Measurements from ENCODE around the gene C9orf50. TPM values are rescaled to one million over a fixed set of nuclear protein-coding genes. Genes with fewer than 3 reads are reported as not detected.

C9orf50 gene
- total and polyA plus RNA-seq, 2 donors (not counting 1 experiment from before 2014, with no cell fraction given), result not detected

- H3K9me3 Mint-ChIP-seq (ENCODE audit: insufficient read depth), result no peaks in the 10 kb centered on the region
- H3K9ac ChIP-seq (ENCODE audit: low read length), result no peak overlapping the region
- H4K20me1 ChIP-seq (ENCODE audit: control insufficient read depth, insufficient read depth, low read length, poor library complexity, severe bottlenecking), result no peaks in the 10 kb centered on the region
- CTCF ChIA-PET, result interaction anchor here (0.7 to 1.2 kb wide), 3 partner anchors 10 to 468 kb away, joined by 3 read pairs; no protein-coding TSS in a partner anchor
- H3K4me1 Mint-ChIP-seq, result peaks cover 12% of the 10 kb centered on the region
- POLR2A ChIA-PET, result interaction anchor here (1.1 kb wide), 1 partner anchor 419 kb away, joined by 3 read pairs; the partner anchor contains the start of gene IER5L
- no peak overlapping the region for H3K4me3 ChIP-seq (ENCODE audit: control extremely low read depth in 1 of 5, extremely low read depth in 1 of 5, insufficient read depth in 1 of 5, low read depth in 2 of 5, low read length in 4 of 5)
- H3K79me2 ChIP-seq (ENCODE audit: control insufficient read depth, insufficient read depth, low read length), result no peaks in the 10 kb centered on the region
- H3K27me3 ChIP-seq (replicated peaks in 1 of 4; ENCODE audit: control extremely low read depth in 1 of 4, control insufficient read depth in 3 of 4, insufficient read depth in 4 of 4, low read length in 3 of 4), result peaks cover 0 to 40% (median 11%) of the 10 kb centered on the region in 4 experiments
- H2AFZ ChIP-seq (ENCODE audit: insufficient read depth, low read depth, low read length, poor library complexity, severe bottlenecking), result no peak overlapping the region
- no peak overlapping the region for H3K4me3 Mint-ChIP-seq
- H3K4me1 ChIP-seq (ENCODE audit: control insufficient read depth in 2 of 2, insufficient read depth in 2 of 2, low read length in 2 of 2), result peaks cover 14 to 15% of the 10 kb centered on the region in 2 donors
- TF ChIP-seq EZH2 (IDR thresholded peaks at IDR 0.05; ENCODE audit: borderline replicate concordance, insufficient read depth, low read depth, low read length, poor library complexity, severe bottlenecking), result no peak
- no peak overlapping the region for H3K27ac ChIP-seq (ENCODE audit: low read length in 2 of 2)
- H3K27ac Mint-ChIP-seq, result no peak overlapping the region
- H3K9me3 ChIP-seq (ENCODE audit: control extremely low read depth in 1 of 3, control insufficient read depth in 2 of 3, insufficient read depth in 1 of 3, low read length in 2 of 3), result peaks cover 0 to 9% (median 0%) of the 10 kb centered on the region in 3 donors
- DNase-seq (no peak), ATAC-seq (ENCODE audit: low read depth) (no peak)
- no peak overlapping the region for H3K4me2 ChIP-seq (replicated peaks; ENCODE audit: low read depth, low read length, poor library complexity, severe bottlenecking)
- WGBS (ENCODE audit: insufficient coverage), result 78% methylated on average over 16 of the region's 33 CpGs
- no peaks in the 10 kb centered on the region for H3K36me3 ChIP-seq (replicated peaks in 1 of 2; ENCODE audit: control extremely low read depth in 1 of 2, control insufficient read depth in 1 of 2, extremely low read depth in 1 of 2, insufficient read depth in 2 of 2, low read length in 1 of 2)
- intact Hi-C loops (cut with micrococcal nuclease), result no loop called here
- peaks cover 56% of the 10 kb centered on the region for H3K27me3 Mint-ChIP-seq
These were observed 24.2 kb downstream of the C9orf50 start for GRCh38 chr9:129596541-129597331.

- ATAC-seq (ENCODE audit: low read depth), result no peak
These were observed 24.9 kb downstream of the C9orf50 start for GRCh38 chr9:129595903-129596540.

More at GRCh38 chr9:129595903-129596540, 24.9 kb downstream of the C9orf50 start:
- Mint-ChIP-seq H3K4me1 (peaks cover 12% of the 10 kb centered on the region), H3K27me3 (peaks cover 53% of the 10 kb centered on the region), H3K27ac (peak overlapping the region; percentile 29), H3K9me3 (ENCODE audit: insufficient read depth) (no peaks in the 10 kb centered on the region), H3K4me3 (no peak overlapping the region)
- ChIA-PET CTCF (interaction anchor here (0.7 to 1.2 kb wide), 2 partner anchors 9 to 467 kb away, joined by 3 read pairs; no protein-coding TSS in a partner anchor), POLR2A (interaction anchor here (0.7 kb wide), 1 partner anchor 105 kb away, joined by 8 read pairs; no protein-coding TSS in a partner anchor)
- Histone ChIP-seq H3K36me3 (replicated peaks in 1 of 2; ENCODE audit: control extremely low read depth in 1 of 2, control insufficient read depth in 1 of 2, extremely low read depth in 1 of 2, insufficient read depth in 2 of 2, low read length in 1 of 2) (no peaks in the 10 kb centered on the region), H3K79me2 (ENCODE audit: control insufficient read depth, insufficient read depth, low read length) (no peaks in the 10 kb centered on the region), H3K27me3 (replicated peaks in 1 of 4; ENCODE audit: control extremely low read depth in 1 of 4, control insufficient read depth in 3 of 4, insufficient read depth in 4 of 4, low read length in 3 of 4) (peaks cover 0 to 40% (median 11%) of the 10 kb centered on the region in 4 experiments), H3K4me2 (replicated peaks; ENCODE audit: low read depth, low read length, poor library complexity, severe bottlenecking) (no peak overlapping the region), H3K9ac (ENCODE audit: low read length) (no peak overlapping the region), H3K4me1 (ENCODE audit: control insufficient read depth in 2 of 2, insufficient read depth in 2 of 2, low read length in 2 of 2) (peaks cover 14 to 15% of the 10 kb centered on the region in 2 donors), H2AFZ (ENCODE audit: insufficient read depth, low read depth, low read length, poor library complexity, severe bottlenecking) (no peak overlapping the region), H3K4me3 (ENCODE audit: control extremely low read depth in 1 of 5, extremely low read depth in 1 of 5, insufficient read depth in 1 of 5, low read depth in 2 of 5, low read length in 4 of 5) (no peak overlapping the region), H4K20me1 (ENCODE audit: control insufficient read depth, insufficient read depth, low read length, poor library complexity, severe bottlenecking) (no peaks in the 10 kb centered on the region), H3K27ac (ENCODE audit: low read length in 2 of 2) (no peak overlapping the region), H3K9me3 (ENCODE audit: control extremely low read depth in 1 of 3, control insufficient read depth in 2 of 3, insufficient read depth in 1 of 3, low read length in 2 of 3) (peaks cover 0 to 9% (median 0%) of the 10 kb centered on the region in 3 donors)
- no peak for TF ChIP-seq CTCF (IDR thresholded peaks at IDR 0.05)
- no peak for TF ChIP-seq EZH2 (IDR thresholded peaks at IDR 0.05; ENCODE audit: borderline replicate concordance, insufficient read depth, low read depth, low read length, poor library complexity, severe bottlenecking)
- intact Hi-C loops (cut with micrococcal nuclease), result no loop called here
- DNase-seq, result no peak
- 42% methylated on average over 5 of the region's 6 CpGs for WGBS (ENCODE audit: insufficient coverage)

All from B cell (primary cell).